ENCODE data around the gene ASB4.
"Not testable (repeated sequence)": the region's sequence is repeated elsewhere in the genome, so short reads cannot be mapped to it uniquely, and the experiment has no call there.

The ASB4 gene

GRCh38 chr7:95493247-95493646, 7.5 kb downstream of the ASB4 start:
- intact Hi-C loops (cut with DNase I; ENCODE audit: low total_unique reads), result no loop called here
- H3K36me3 ChIP-seq, result no peaks in the 10 kb centered on the region
- no peaks in the 10 kb centered on the region for H3K9me3 ChIP-seq
- TF ChIP-seq CTCF (IDR thresholded peaks at IDR 0.05), result no peak
- DNase-seq, result no peak
- H3K27me3 ChIP-seq, result no peaks in the 10 kb centered on the region
- no peaks in the 10 kb centered on the region for H3K4me1 ChIP-seq
- no peak overlapping the region for H3K27ac ChIP-seq
- H3K4me3 ChIP-seq, result no peak overlapping the region

GRCh38 chr7:95493844-95494243, 8.1 kb downstream of the ASB4 start:
- no peaks in the 10 kb centered on the region for H3K4me1 ChIP-seq
- no peaks in the 10 kb centered on the region for H3K9me3 ChIP-seq
- H3K36me3 ChIP-seq, result no peaks in the 10 kb centered on the region
- intact Hi-C loops (cut with DNase I; ENCODE audit: low total_unique reads), result no loop called here
- H3K27me3 ChIP-seq, result no peaks in the 10 kb centered on the region
- TF ChIP-seq CTCF (IDR thresholded peaks at IDR 0.05), result no peak
- H3K27ac ChIP-seq, result no peak overlapping the region
- no peak overlapping the region for H3K4me3 ChIP-seq
- DNase-seq, result no peak

GRCh38 chr7:95501261-95501832, 15.6 kb downstream of the ASB4 start:
- Histone ChIP-seq H3K36me3 (no peaks in the 10 kb centered on the region), H3K27me3 (no peaks in the 10 kb centered on the region), H3K4me1 (no peaks in the 10 kb centered on the region), H3K9me3 (no peaks in the 10 kb centered on the region), H3K4me3 (no peak overlapping the region), H3K27ac (no peak overlapping the region)
- TF ChIP-seq CTCF (IDR thresholded peaks at IDR 0.05), result no peak
- intact Hi-C loops (cut with DNase I; ENCODE audit: low total_unique reads), result no loop called here
- DNase-seq, result no peak

- intact Hi-C loops (cut with DNase I; ENCODE audit: low total_unique reads), result no loop called here
- H3K4me1 ChIP-seq, result no peaks in the 10 kb centered on the region
- no peak for DNase-seq
- no peaks in the 10 kb centered on the region for H3K36me3 ChIP-seq
- no peak overlapping the region for H3K27ac ChIP-seq
- H3K4me3 ChIP-seq, result no peak overlapping the region
- H3K27me3 ChIP-seq, result no peaks in the 10 kb centered on the region
- no peaks in the 10 kb centered on the region for H3K9me3 ChIP-seq
- TF ChIP-seq CTCF (IDR thresholded peaks at IDR 0.05), result no peak
Observed at GRCh38 chr7:95502403-95502802, 16.7 kb downstream of the ASB4 start.

- no peak overlapping the region for H3K27ac ChIP-seq
- intact Hi-C loops (cut with DNase I; ENCODE audit: low total_unique reads), result no loop called here
- DNase-seq, result no peak
- H3K4me1 ChIP-seq, result no peaks in the 10 kb centered on the region
- H3K36me3 ChIP-seq, result no peaks in the 10 kb centered on the region
- no peak for TF ChIP-seq CTCF (IDR thresholded peaks at IDR 0.05)
- H3K4me3 ChIP-seq, result no peak overlapping the region
- H3K9me3 ChIP-seq, result no peaks in the 10 kb centered on the region
- H3K27me3 ChIP-seq, result no peaks in the 10 kb centered on the region
Observed at GRCh38 chr7:95503271-95504131, 17.8 kb downstream of the ASB4 start.

- H3K36me3 ChIP-seq; H3K27ac ChIP-seq; H3K9me3 ChIP-seq; intact Hi-C loops (cut with DNase I; ENCODE audit: low total_unique reads); H3K27me3 ChIP-seq; H3K4me3 ChIP-seq; DNase-seq; H3K4me1 ChIP-seq: not testable (repeated sequence)
Observed at GRCh38 chr7:95504132-95504588, 18.4 kb downstream of the ASB4 start.
